ENCODE data around the gene RBMS3. TPM values are rescaled to one million over a fixed set of nuclear protein-coding genes. Genes with fewer than 3 reads are reported as not detected.

RBMS3 gene
- total and polyA plus RNA-seq, 2 experiments from 2014 or later = 3.2 to 7.4 TPM

- Histone ChIP-seq H3K4me2 (no peak overlapping the region), H3F3A (replicated peaks; ENCODE audit: low read depth) (no peaks in the 10 kb centered on the region), H3K4me1 (ENCODE audit: insufficient read depth) (peaks cover 27% of the 10 kb centered on the region), H4K20me1 (replicated peaks; ENCODE audit: insufficient read depth) (no peaks in the 10 kb centered on the region), H3K27me3 (ENCODE audit: insufficient read depth) (no peaks in the 10 kb centered on the region), H3K79me2 (replicated peaks; ENCODE audit: insufficient read depth) (no peaks in the 10 kb centered on the region), H3K27ac (ENCODE audit: low read depth) (no peak overlapping the region), H2AFZ (no peak overlapping the region), H3K9me2 (ENCODE audit: insufficient read depth) (no peaks in the 10 kb centered on the region), H3K36me3 (ENCODE audit: insufficient read depth) (no peaks in the 10 kb centered on the region), H3K4me3 (no peak overlapping the region)
- Mint-ChIP-seq H3K4me3 (no peak overlapping the region), H3K27ac (no peak overlapping the region), H3K4me1 (peaks cover 24% of the 10 kb centered on the region), H3K9me3 (no peaks in the 10 kb centered on the region), H3K36me3 (ENCODE audit: low read depth) (no peaks in the 10 kb centered on the region), H3K27me3 (ENCODE audit: insufficient read depth, low read depth, poor library complexity) (no peaks in the 10 kb centered on the region)
- TF ChIP-seq REST (IDR thresholded peaks at IDR 0.05; ENCODE audit: unreplicated experiment) = no peak
- TF ChIP-seq STAT1 (IDR thresholded peaks at IDR 0.05; ENCODE audit: unreplicated experiment) = no peak
- no peak for TF ChIP-seq EZH2 (IDR thresholded peaks at IDR 0.05; ENCODE audit: low read depth, unreplicated experiment)
- no peak for TF ChIP-seq ZNF114 (CRISPR knock-in tag; IDR thresholded peaks at IDR 0.05)
- TF ChIP-seq NANOG (IDR thresholded peaks at IDR 0.05; ENCODE audit: borderline replicate concordance) = no peak
- TF ChIP-seq ZNF331 (CRISPR knock-in tag; IDR thresholded peaks at IDR 0.05; ENCODE audit: low read depth) = no peak
- no peak for TF ChIP-seq CTCF (conservative IDR thresholded peaks at IDR 0.05; ENCODE audit: low read depth in 2 of 2)
- TF ChIP-seq CREB1 (CRISPR knock-in tag; IDR thresholded peaks at IDR 0.05; ENCODE audit: low read depth) = no peak
- TF ChIP-seq EZH2phosphoT487 (IDR thresholded peaks at IDR 0.05; ENCODE audit: unreplicated experiment) = no peak
- no peak for TF ChIP-seq ETS1 (IDR thresholded peaks at IDR 0.05)
- TF ChIP-seq ZNF462 (CRISPR knock-in tag; IDR thresholded peaks at IDR 0.05) = no peak
- no peak for TF ChIP-seq POLR2AphosphoS5 (IDR thresholded peaks at IDR 0.05; ENCODE audit: low read depth)
- no peak for TF ChIP-seq JUNB (IDR thresholded peaks at IDR 0.05; ENCODE audit: unreplicated experiment)
- DNase-seq (ENCODE audit: low spot score) = no peak
- ATAC-seq = no peak
Measured at GRCh38 chr3:29936054-29936453, 655.2 kb downstream of the RBMS3 start.
